Measurements from ENCODE around the gene TSHZ2.
A peak's percentile ranks its signal among the peaks of the same experiment; 100 is the strongest.

TSHZ2 gene

GRCh38 chr20:53149148-53149889 lies 177.2 kb downstream of the TSHZ2 start:
- WGBS, 2 experiments (ENCODE audit: insufficient coverage in 2 of 2): 78% methylated on average over 4 to 5 of the region's 7 CpGs

GRCh38 chr20:53149890-53150205 lies 177.7 kb downstream of the TSHZ2 start:
- Histone ChIP-seq H3K27ac (ENCODE audit: low read depth, low read length, severe bottlenecking) (peak overlapping the region; percentile 72), H3K4me1 (ENCODE audit: control insufficient read depth, insufficient read depth, low read length, poor library complexity, severe bottlenecking) (peaks cover 4% of the 10 kb centered on the region), H3K4me3 (ENCODE audit: extremely low read depth, insufficient read depth, low read length, poor library complexity, severe bottlenecking) (no peak overlapping the region), H3K36me3 (ENCODE audit: control insufficient read depth, insufficient read depth, low read length) (no peaks in the 10 kb centered on the region), H3K9me3 (ENCODE audit: control insufficient read depth, low read length) (no peaks in the 10 kb centered on the region)
- 90% methylated on average over 2 of the region's 4 CpGs; no CpG with 5 or more reads in 1 of the 2 experiments for WGBS, 2 experiments (ENCODE audit: insufficient coverage in 2 of 2)

More at GRCh38 chr20:53149148-53149889, 177.2 kb downstream of the TSHZ2 start:
- Histone ChIP-seq H3K36me3 (ENCODE audit: control insufficient read depth, insufficient read depth, low read length) (no peaks in the 10 kb centered on the region), H3K4me3 (ENCODE audit: extremely low read depth, insufficient read depth, low read length, poor library complexity, severe bottlenecking) (no peak overlapping the region), H3K9me3 (ENCODE audit: control insufficient read depth, low read length) (no peaks in the 10 kb centered on the region), H3K4me1 (ENCODE audit: control insufficient read depth, insufficient read depth, low read length, poor library complexity, severe bottlenecking) (peaks cover 4% of the 10 kb centered on the region), H3K27ac (ENCODE audit: low read depth, low read length, severe bottlenecking) (peak overlapping the region; percentile 72)

- WGBS, 2 experiments (ENCODE audit: insufficient coverage in 2 of 2): 100% methylated on average over 1 of the region's 1 CpG; no CpG with 5 or more reads in 1 of the 2 experiments
- Histone ChIP-seq H3K27ac (ENCODE audit: low read depth, low read length, severe bottlenecking) (no peak overlapping the region), H3K9me3 (ENCODE audit: control insufficient read depth, low read length) (no peaks in the 10 kb centered on the region), H3K4me1 (ENCODE audit: control insufficient read depth, insufficient read depth, low read length, poor library complexity, severe bottlenecking) (peaks cover 4% of the 10 kb centered on the region), H3K4me3 (ENCODE audit: extremely low read depth, insufficient read depth, low read length, poor library complexity, severe bottlenecking) (no peak overlapping the region), H3K36me3 (ENCODE audit: control insufficient read depth, insufficient read depth, low read length) (no peaks in the 10 kb centered on the region)
These were observed 178.4 kb downstream of the TSHZ2 start for GRCh38 chr20:53150532-53150931.

- Histone ChIP-seq H3K27ac (ENCODE audit: low read depth, low read length, severe bottlenecking) (no peak overlapping the region), H3K4me3 (ENCODE audit: extremely low read depth, insufficient read depth, low read length, poor library complexity, severe bottlenecking) (no peak overlapping the region), H3K36me3 (ENCODE audit: control insufficient read depth, insufficient read depth, low read length) (no peaks in the 10 kb centered on the region), H3K9me3 (ENCODE audit: control insufficient read depth, low read length) (no peaks in the 10 kb centered on the region), H3K4me1 (ENCODE audit: control insufficient read depth, insufficient read depth, low read length, poor library complexity, severe bottlenecking) (peaks cover 4% of the 10 kb centered on the region)
These were observed 180.1 kb downstream of the TSHZ2 start for GRCh38 chr20:53152228-53152627.

GRCh38 chr20:53154540-53154939 lies 182.4 kb downstream of the TSHZ2 start:
- Histone ChIP-seq H3K36me3 (ENCODE audit: control insufficient read depth, insufficient read depth, low read length) (no peaks in the 10 kb centered on the region), H3K4me3 (ENCODE audit: extremely low read depth, insufficient read depth, low read length, poor library complexity, severe bottlenecking) (no peak overlapping the region), H3K27ac (ENCODE audit: low read depth, low read length, severe bottlenecking) (no peak overlapping the region), H3K4me1 (ENCODE audit: control insufficient read depth, insufficient read depth, low read length, poor library complexity, severe bottlenecking) (no peaks in the 10 kb centered on the region), H3K9me3 (ENCODE audit: control insufficient read depth, low read length) (no peaks in the 10 kb centered on the region)
- WGBS, 2 experiments (ENCODE audit: insufficient coverage in 2 of 2): 92 to 100% methylated on average over 1 to 2 of the region's 2 CpGs

- 77 to 87% methylated on average over 7 to 10 of the region's 11 CpGs for WGBS, 2 experiments (ENCODE audit: insufficient coverage in 2 of 2)
- Histone ChIP-seq H3K4me1 (ENCODE audit: control insufficient read depth, insufficient read depth, low read length, poor library complexity, severe bottlenecking) (peaks cover 4% of the 10 kb centered on the region), H3K9me3 (ENCODE audit: control insufficient read depth, low read length) (no peaks in the 10 kb centered on the region), H3K27ac (ENCODE audit: low read depth, low read length, severe bottlenecking) (no peak overlapping the region), H3K36me3 (ENCODE audit: control insufficient read depth, insufficient read depth, low read length) (no peaks in the 10 kb centered on the region), H3K4me3 (ENCODE audit: extremely low read depth, insufficient read depth, low read length, poor library complexity, severe bottlenecking) (no peak overlapping the region)
These were observed 185.6 kb downstream of the TSHZ2 start for GRCh38 chr20:53157443-53158408.

- WGBS, 2 experiments (ENCODE audit: insufficient coverage in 2 of 2): 100% methylated on average over 1 of the region's 1 CpG; no CpG with 5 or more reads in 1 of the 2 experiments
- H3K4me3 ChIP-seq (ENCODE audit: extremely low read depth, insufficient read depth, low read length, poor library complexity, severe bottlenecking): no peak overlapping the region
- no peaks in the 10 kb centered on the region for H3K36me3 ChIP-seq (ENCODE audit: control insufficient read depth, insufficient read depth, low read length)
- no peak overlapping the region for H3K27ac ChIP-seq (ENCODE audit: low read depth, low read length, severe bottlenecking)
- peaks cover 4% of the 10 kb centered on the region for H3K4me1 ChIP-seq (ENCODE audit: control insufficient read depth, insufficient read depth, low read length, poor library complexity, severe bottlenecking)
- H3K9me3 ChIP-seq (ENCODE audit: control insufficient read depth, low read length): no peaks in the 10 kb centered on the region
These were observed 187.0 kb downstream of the TSHZ2 start for GRCh38 chr20:53159160-53159559.

GRCh38 chr20:53161073-53161472 lies 188.9 kb downstream of the TSHZ2 start:
- Histone ChIP-seq H3K4me3 (ENCODE audit: extremely low read depth, insufficient read depth, low read length, poor library complexity, severe bottlenecking) (no peak overlapping the region), H3K27ac (ENCODE audit: low read depth, low read length, severe bottlenecking) (no peak overlapping the region), H3K4me1 (ENCODE audit: control insufficient read depth, insufficient read depth, low read length, poor library complexity, severe bottlenecking) (peaks cover 4% of the 10 kb centered on the region), H3K36me3 (ENCODE audit: control insufficient read depth, insufficient read depth, low read length) (no peaks in the 10 kb centered on the region), H3K9me3 (ENCODE audit: control insufficient read depth, low read length) (no peaks in the 10 kb centered on the region)
- 97 to 100% methylated on average over 1 to 2 of the region's 3 CpGs for WGBS, 2 experiments (ENCODE audit: insufficient coverage in 2 of 2)

- Histone ChIP-seq H3K27ac (ENCODE audit: low read depth, low read length, severe bottlenecking) (no peak overlapping the region), H3K9me3 (ENCODE audit: control insufficient read depth, low read length) (no peaks in the 10 kb centered on the region), H3K4me3 (ENCODE audit: extremely low read depth, insufficient read depth, low read length, poor library complexity, severe bottlenecking) (no peak overlapping the region), H3K4me1 (ENCODE audit: control insufficient read depth, insufficient read depth, low read length, poor library complexity, severe bottlenecking) (peaks cover 4% of the 10 kb centered on the region), H3K36me3 (ENCODE audit: control insufficient read depth, insufficient read depth, low read length) (no peaks in the 10 kb centered on the region)
- WGBS, 2 experiments (ENCODE audit: insufficient coverage in 2 of 2): 100% methylated on average over 1 of the region's 4 CpGs; no CpG with 5 or more reads in 1 of the 2 experiments
These were observed 189.3 kb downstream of the TSHZ2 start for GRCh38 chr20:53161473-53161872.

GRCh38 chr20:53162251-53162835 lies 190.2 kb downstream of the TSHZ2 start:
- peaks cover 4% of the 10 kb centered on the region for H3K4me1 ChIP-seq (ENCODE audit: control insufficient read depth, insufficient read depth, low read length, poor library complexity, severe bottlenecking)
- H3K27ac ChIP-seq (ENCODE audit: low read depth, low read length, severe bottlenecking): peak overlapping the region; percentile 3
- no peaks in the 10 kb centered on the region for H3K36me3 ChIP-seq (ENCODE audit: control insufficient read depth, insufficient read depth, low read length)
- no peak overlapping the region for H3K4me3 ChIP-seq (ENCODE audit: extremely low read depth, insufficient read depth, low read length, poor library complexity, severe bottlenecking)
- 10 to 24% methylated on average over 5 to 11 of the region's 13 CpGs for WGBS, 2 experiments (ENCODE audit: insufficient coverage in 2 of 2)
- H3K9me3 ChIP-seq (ENCODE audit: control insufficient read depth, low read length): no peaks in the 10 kb centered on the region
